HepG2 (cell line): ENCODE data around the gene MACROD2. TPM values are rescaled to one million over a fixed set of nuclear protein-coding genes. Genes with fewer than 3 reads are reported as not detected.

Experiments
- ATAC-seq: fragments of 200-7000 bp; cut with Tn5 transposase; 3 replicates; pipeline ENCODE4 v1.9.1; 2020; ENCODE audit warnings: mild to moderate bottlenecking, moderate library complexity
- BruUV-seq: library from RNA; stranded (reverse); fragments of 400-500 nt; replicated peaks from 2 replicates; lab custom pipeline; 2021; lab: Mats Ljungman, UMichigan
- CTCF ChIA-PET: fragments of 300-600 bp; formaldehyde crosslinking; extraction: SDS; loops from one replicate; lab custom pipeline; 2021; ENCODE audit warnings: low total read pairs, inconsistent platforms, low intra/inter-chr PET ratio; lab: Yijun Ruan, JAX
- POLR2A ChIA-PET: fragments of 350-600 bp; sonication (Branson Sonifier 250); formaldehyde crosslinking; loops from one replicate; lab custom pipeline; 2020; ENCODE audit warnings: antibody characterized with exemption, inconsistent platforms; lab: Yijun Ruan, JAX
- DNase-seq: peaks from one replicate; pipeline ENCODE4 v3.0.0-alpha.2; 2015; ENCODE audit warnings: low spot score
- FAIRE-seq: peaks from 3 replicates; lab custom pipeline; 2011; peaks lifted over from hg19 to GRCh38; lab: Jason Lieb, UNC
- H2AFZ ChIP-seq: one replicate; pipeline ENCODE4 v1.6.1; 2011; ENCODE audit warnings: low read length, inconsistent platforms
- H3K27ac ChIP-seq: fragments of 300-600 bp; 3 replicates; pipeline ENCODE4 v1.8.0; 2011; ENCODE audit warnings: mixed run types, mild to moderate bottlenecking, mixed read lengths, low read length, inconsistent platforms; ENCODE audit not compliant: insufficient read depth; ENCODE audit errors: extremely low read length
- H3K27me3 ChIP-seq, 2 experiments: fragments of 200-600 bp in 1 of 2; 2 replicates in 1 of 2; 3 replicates in 1 of 2; pipeline versions ENCODE4 v1.6.0 to v1.8.0; 2011; ENCODE audit warnings: low read length in 2 of 2, mild to moderate bottlenecking in 2 of 2, moderate library complexity in 2 of 2, inconsistent platforms in 1 of 2; ENCODE audit not compliant: insufficient read depth in 2 of 2, control insufficient read depth in 1 of 2
- H3K36me3 ChIP-seq, 2 experiments: fragments of 200-600 bp in 1 of 2; replicated peaks in 1 of 2; 2 replicates in 1 of 2; 3 replicates in 1 of 2; pipeline versions ENCODE4 v1.5.1 to v1.8.0; 2011; ENCODE audit warnings: low read length in 2 of 2, inconsistent platforms in 1 of 2; ENCODE audit not compliant: insufficient read depth in 2 of 2, control insufficient read depth in 1 of 2
- H3K4me1 ChIP-seq: 2 replicates; pipeline ENCODE4 v1.5.1; 2012; ENCODE audit warnings: low read length, inconsistent platforms; ENCODE audit not compliant: insufficient read depth
- H3K4me2 ChIP-seq: 2 replicates; pipeline ENCODE4 v1.6.0; 2011; ENCODE audit warnings: low read depth, low read length, inconsistent platforms
- H3K4me3 ChIP-seq, 3 experiments: fragments of 200-600 bp in 1 of 3; sonication (generic), shearing (Covaris generic) in 1 of 3; replicated peaks in 1 of 3; 2 replicates each; pipeline ENCODE4 v1.5.1; 2011 to 2016; ENCODE audit warnings: low read length in 3 of 3, inconsistent platforms in 2 of 3, low read depth in 2 of 3, mild to moderate bottlenecking in 2 of 3, control low read depth in 1 of 3, mixed read lengths in 1 of 3; ENCODE audit not compliant: insufficient read depth in 1 of 3
- H3K79me2 ChIP-seq: one replicate; pipeline ENCODE4 v1.6.1; 2011; ENCODE audit warnings: low read length, inconsistent platforms; ENCODE audit not compliant: insufficient read depth
- H3K9ac ChIP-seq: 2 replicates; pipeline ENCODE4 v1.6.0; 2011; ENCODE audit warnings: mild to moderate bottlenecking, low read depth, low read length, inconsistent platforms; ENCODE audit not compliant: insufficient read depth
- H3K9me3 ChIP-seq: 2 replicates; pipeline ENCODE4 v1.5.1; 2012; ENCODE audit warnings: mild to moderate bottlenecking, low read length
- H4K20me1 ChIP-seq: 2 replicates; pipeline ENCODE4 v1.6.0; 2011; ENCODE audit warnings: inconsistent platforms, mild to moderate bottlenecking, low read length, moderate library complexity; ENCODE audit not compliant: insufficient read depth
- HIVEP1 ChIP-seq: sonication (generic); formaldehyde crosslinking; IDR thresholded peaks from 2 replicates; pipeline ENCODE4 v1.4.0; 2020; ENCODE audit warnings: mild to moderate bottlenecking, missing genetic modification reagents
- NFKBIZ ChIP-seq: IDR thresholded peaks from 2 replicates; pipeline ENCODE4 v1.6.1; 2018; ENCODE audit warnings: missing genetic modification reagents, missing compliant biosample characterization
- NFRKB ChIP-seq: fragments of 450-650 bp; IDR thresholded peaks from 2 replicates; pipeline ENCODE4 v1.6.1; 2017
- ONECUT2 ChIP-seq: sonication (generic); formaldehyde crosslinking; IDR thresholded peaks from 2 replicates; pipeline ENCODE4 v1.4.0; 2020; ENCODE audit warnings: missing genetic modification reagents
- ZNF562 ChIP-seq: sonication (generic); formaldehyde crosslinking; IDR thresholded peaks from 2 replicates; pipeline ENCODE4 v1.8.0; 2022; ENCODE audit warnings: missing genetic modification reagents, borderline replicate concordance
- ZNF670 ChIP-seq: sonication (generic); formaldehyde crosslinking; IDR thresholded peaks from 2 replicates; pipeline ENCODE4 v1.8.0; 2022; ENCODE audit warnings: mild to moderate bottlenecking, missing genetic modification reagents, borderline replicate concordance
- WGBS: methylation state at CpG from one replicate; pipeline ENCODE4 v1.1.6; 2017; ENCODE audit warnings: low lambda C conversion rate; 5-methylcytosine and 5-hydroxymethylcytosine counted together
- in situ Hi-C: cut with HindIII; loops from 2 replicates; pipeline ENCODE4 v1.10.0; 2017; ENCODE audit warnings: low pct_unique_long_range_greater_than_20kb; ENCODE audit not compliant: extremely low pct_ligation_motif_present
- intact Hi-C: fragments of 100-400 bp; cut with micrococcal nuclease; formaldehyde crosslinking; loops from one replicate; pipeline ENCODE4 v1.10.0; 2022; ENCODE audit not compliant: unreplicated experiment
- polyA plus RNA-seq, 8 experiments: library from polyadenylated mRNA; depleted of rRNA in 3 of 8; stranded (reverse) in 7 of 8; unstranded in 1 of 8; fragments of >200 nt; fragmentation: Illumina TruSeq in 4 of 8; extraction: Trizol in 4 of 8; gene quantifications; 2 replicates each; pipeline versions ENCODE4 v1.2.1 to v1.2.3, GENCODE V29; 2011 to 2016; ENCODE audit warnings: low read depth in 4 of 8, missing spikeins in 1 of 8, mixed read lengths in 1 of 8; ENCODE audit not compliant: insufficient read depth in 1 of 8
- total RNA-seq, 5 experiments: library from RNA; depleted of rRNA; stranded (reverse); fragments of >200 nt; fragmentation: Illumina TruSeq; extraction: Trizol; gene quantifications; 2 replicates each; pipeline ENCODE4 v1.2.3, GENCODE V29; 2016; ENCODE audit warnings: low read depth in 1 of 5
- TF ChIP-seq, protein P1 (sequence below): sonication (generic); formaldehyde crosslinking; IDR thresholded peaks from 2 replicates; pipeline ENCODE4 v1.5.0; 2020; ENCODE audit warnings: missing genetic modification reagents
- TF ChIP-seq, protein P2 (sequence below), 2 experiments: fragments of 450-650 bp in 1 of 2; sonication (generic) in 1 of 2; formaldehyde crosslinking; IDR thresholded peaks; 2 replicates each; pipeline versions ENCODE4 v1.5.0 to v1.8.0; 2020 to 2022; ENCODE audit warnings: mild to moderate bottlenecking in 1 of 2, missing genetic modification reagents in 1 of 2
- TF ChIP-seq, protein P3 (sequence below): sonication (generic); formaldehyde crosslinking; conservative IDR thresholded peaks from 2 replicates; pipeline ENCODE4 v1.8.0; 2022; ENCODE audit warnings: mild to moderate bottlenecking, moderate library complexity, missing genetic modification reagents
- TF ChIP-seq, protein P4 (sequence below): sonication (generic); formaldehyde crosslinking; IDR thresholded peaks from 2 replicates; pipeline ENCODE4 v1.5.0; 2020; ENCODE audit warnings: mild to moderate bottlenecking, missing genetic modification reagents
- TF ChIP-seq, protein P5 (sequence below): sonication (generic); formaldehyde crosslinking; IDR thresholded peaks from 2 replicates; pipeline ENCODE4 v1.8.1; 2022; ENCODE audit warnings: low read depth, mild to moderate bottlenecking, missing genetic modification reagents
- TF ChIP-seq, protein P6 (sequence below): sonication (generic); formaldehyde crosslinking; IDR thresholded peaks from 2 replicates; pipeline ENCODE4 v1.5.0; 2020; ENCODE audit warnings: mild to moderate bottlenecking, missing genetic modification reagents, moderate library complexity

Gene MACROD2
- total and polyA plus RNA-seq, 2 of the 13 experiments (the other 11 are each of a cell fraction or from before 2014, with no cell fraction given), result 0.13 to 0.51 TPM

DNA sequence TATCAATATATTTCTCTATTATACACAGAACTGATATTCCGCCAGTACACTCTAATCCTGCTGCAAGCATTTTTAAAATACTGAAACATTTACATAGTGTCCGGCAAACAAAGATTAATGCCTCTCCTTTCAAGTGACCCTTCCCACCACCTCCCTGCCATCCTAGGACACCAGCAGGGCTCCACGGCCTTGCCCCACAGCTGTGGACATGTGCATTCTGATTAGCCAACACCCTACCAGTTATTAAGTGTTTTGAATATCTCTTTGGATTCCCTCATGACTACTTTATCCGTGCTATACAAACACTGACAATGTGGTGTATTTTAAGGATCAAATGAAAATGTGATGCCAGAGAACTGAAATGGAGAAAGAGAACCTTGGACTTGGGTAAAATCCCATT, 1962.8 kb downstream of the MACROD2 start (continued):
- TF ChIP-seq, protein P1, sequence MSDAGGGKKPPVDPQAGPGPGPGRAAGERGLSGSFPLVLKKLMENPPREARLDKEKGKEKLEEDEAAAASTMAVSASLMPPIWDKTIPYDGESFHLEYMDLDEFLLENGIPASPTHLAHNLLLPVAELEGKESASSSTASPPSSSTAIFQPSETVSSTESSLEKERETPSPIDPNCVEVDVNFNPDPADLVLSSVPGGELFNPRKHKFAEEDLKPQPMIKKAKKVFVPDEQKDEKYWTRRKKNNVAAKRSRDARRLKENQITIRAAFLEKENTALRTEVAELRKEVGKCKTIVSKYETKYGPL (CRISPR knock-in tag), result no peak
- no peak for TF ChIP-seq NFRKB
- TF ChIP-seq, protein P2, sequence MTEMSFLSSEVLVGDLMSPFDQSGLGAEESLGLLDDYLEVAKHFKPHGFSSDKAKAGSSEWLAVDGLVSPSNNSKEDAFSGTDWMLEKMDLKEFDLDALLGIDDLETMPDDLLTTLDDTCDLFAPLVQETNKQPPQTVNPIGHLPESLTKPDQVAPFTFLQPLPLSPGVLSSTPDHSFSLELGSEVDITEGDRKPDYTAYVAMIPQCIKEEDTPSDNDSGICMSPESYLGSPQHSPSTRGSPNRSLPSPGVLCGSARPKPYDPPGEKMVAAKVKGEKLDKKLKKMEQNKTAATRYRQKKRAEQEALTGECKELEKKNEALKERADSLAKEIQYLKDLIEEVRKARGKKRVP (CRISPR knock-in tag; IDR thresholded peaks at IDR 0.05), result no peak

DNA sequence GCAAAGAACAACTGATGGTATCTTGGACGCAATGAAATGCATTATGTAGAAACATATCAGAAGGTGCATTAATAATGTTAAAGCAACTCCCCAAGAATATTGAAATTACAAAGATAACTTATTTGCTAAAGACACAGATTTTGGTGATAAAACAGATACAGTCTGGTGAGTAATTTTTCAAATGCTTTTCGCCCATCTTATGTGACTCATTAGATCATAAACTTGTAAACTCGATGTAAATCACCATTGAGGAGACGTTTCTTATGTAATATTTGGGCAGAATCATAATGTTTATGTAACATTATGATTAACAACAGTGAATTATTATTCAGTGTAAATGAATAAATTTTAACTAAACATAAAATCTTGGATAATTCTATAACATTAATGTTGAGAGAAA, 1969.8 kb downstream of the MACROD2 start:
- Histone ChIP-seq H3K9me3 (peaks cover 67% of the 10 kb centered on the region), H3K36me3 (no peaks in the 10 kb centered on the region), H3K27ac (no peak overlapping the region), H3K9ac (no peak overlapping the region), H3K4me3 (no peak overlapping the region), H4K20me1 (no peaks in the 10 kb centered on the region), H3K27me3 (no peaks in the 10 kb centered on the region), H3K79me2 (no peaks in the 10 kb centered on the region), H3K4me2 (no peak overlapping the region), H3K4me1 (no peaks in the 10 kb centered on the region), H2AFZ (no peak overlapping the region)
- FAIRE-seq (no peak), DNase-seq (no peak), ATAC-seq (no peak)
- POLR2A ChIA-PET, result no interaction called here
- 10% methylated on average over 4 of the region's 4 CpGs for WGBS
- intact Hi-C loops (no loop called here), in situ Hi-C loops (no loop called here)
- CTCF ChIA-PET, result no interaction called here
- no TSS peak for BruUV-seq
- TF ChIP-seq, protein P3, sequence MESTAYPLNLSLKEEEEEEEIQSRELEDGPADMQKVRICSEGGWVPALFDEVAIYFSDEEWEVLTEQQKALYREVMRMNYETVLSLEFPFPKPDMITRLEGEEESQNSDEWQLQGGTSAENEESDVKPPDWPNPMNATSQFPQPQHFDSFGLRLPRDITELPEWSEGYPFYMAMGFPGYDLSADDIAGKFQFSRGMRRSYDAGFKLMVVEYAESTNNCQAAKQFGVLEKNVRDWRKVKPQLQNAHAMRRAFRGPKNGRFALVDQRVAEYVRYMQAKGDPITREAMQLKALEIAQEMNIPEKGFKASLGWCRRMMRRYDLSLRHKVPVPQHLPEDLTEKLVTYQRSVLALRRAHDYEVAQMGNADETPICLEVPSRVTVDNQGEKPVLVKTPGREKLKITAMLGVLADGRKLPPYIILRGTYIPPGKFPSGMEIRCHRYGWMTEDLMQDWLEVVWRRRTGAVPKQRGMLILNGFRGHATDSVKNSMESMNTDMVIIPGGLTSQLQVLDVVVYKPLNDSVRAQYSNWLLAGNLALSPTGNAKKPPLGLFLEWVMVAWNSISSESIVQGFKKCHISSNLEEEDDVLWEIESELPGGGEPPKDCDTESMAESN (CRISPR knock-in tag), result no peak
- TF ChIP-seq, protein P4, sequence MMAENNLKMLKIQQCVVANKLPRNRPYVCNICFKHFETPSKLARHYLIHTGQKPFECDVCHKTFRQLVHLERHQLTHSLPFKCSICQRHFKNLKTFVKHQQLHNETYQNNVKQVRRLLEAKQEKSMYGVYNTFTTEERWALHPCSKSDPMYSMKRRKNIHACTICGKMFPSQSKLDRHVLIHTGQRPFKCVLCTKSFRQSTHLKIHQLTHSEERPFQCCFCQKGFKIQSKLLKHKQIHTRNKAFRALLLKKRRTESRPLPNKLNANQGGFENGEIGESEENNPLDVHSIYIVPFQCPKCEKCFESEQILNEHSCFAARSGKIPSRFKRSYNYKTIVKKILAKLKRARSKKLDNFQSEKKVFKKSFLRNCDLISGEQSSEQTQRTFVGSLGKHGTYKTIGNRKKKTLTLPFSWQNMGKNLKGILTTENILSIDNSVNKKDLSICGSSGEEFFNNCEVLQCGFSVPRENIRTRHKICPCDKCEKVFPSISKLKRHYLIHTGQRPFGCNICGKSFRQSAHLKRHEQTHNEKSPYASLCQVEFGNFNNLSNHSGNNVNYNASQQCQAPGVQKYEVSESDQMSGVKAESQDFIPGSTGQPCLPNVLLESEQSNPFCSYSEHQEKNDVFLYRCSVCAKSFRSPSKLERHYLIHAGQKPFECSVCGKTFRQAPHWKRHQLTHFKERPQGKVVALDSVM (CRISPR knock-in tag), result no peak
- no peak for TF ChIP-seq HIVEP1
- no peak for TF ChIP-seq NFKBIZ (CRISPR knock-in tag)
- TF ChIP-seq ONECUT2 (CRISPR knock-in tag), result no peak
- TF ChIP-seq, protein P5, sequence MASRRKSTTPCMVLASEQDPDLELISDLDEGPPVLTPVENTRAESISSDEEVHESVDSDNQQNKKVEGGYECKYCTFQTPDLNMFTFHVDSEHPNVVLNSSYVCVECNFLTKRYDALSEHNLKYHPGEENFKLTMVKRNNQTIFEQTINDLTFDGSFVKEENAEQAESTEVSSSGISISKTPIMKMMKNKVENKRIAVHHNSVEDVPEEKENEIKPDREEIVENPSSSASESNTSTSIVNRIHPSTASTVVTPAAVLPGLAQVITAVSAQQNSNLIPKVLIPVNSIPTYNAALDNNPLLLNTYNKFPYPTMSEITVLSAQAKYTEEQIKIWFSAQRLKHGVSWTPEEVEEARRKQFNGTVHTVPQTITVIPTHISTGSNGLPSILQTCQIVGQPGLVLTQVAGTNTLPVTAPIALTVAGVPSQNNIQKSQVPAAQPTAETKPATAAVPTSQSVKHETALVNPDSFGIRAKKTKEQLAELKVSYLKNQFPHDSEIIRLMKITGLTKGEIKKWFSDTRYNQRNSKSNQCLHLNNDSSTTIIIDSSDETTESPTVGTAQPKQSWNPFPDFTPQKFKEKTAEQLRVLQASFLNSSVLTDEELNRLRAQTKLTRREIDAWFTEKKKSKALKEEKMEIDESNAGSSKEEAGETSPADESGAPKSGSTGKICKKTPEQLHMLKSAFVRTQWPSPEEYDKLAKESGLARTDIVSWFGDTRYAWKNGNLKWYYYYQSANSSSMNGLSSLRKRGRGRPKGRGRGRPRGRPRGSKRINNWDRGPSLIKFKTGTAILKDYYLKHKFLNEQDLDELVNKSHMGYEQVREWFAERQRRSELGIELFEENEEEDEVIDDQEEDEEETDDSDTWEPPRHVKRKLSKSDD (CRISPR knock-in tag), result no peak
- TF ChIP-seq ZNF670, result no peak
- TF ChIP-seq, protein P6, sequence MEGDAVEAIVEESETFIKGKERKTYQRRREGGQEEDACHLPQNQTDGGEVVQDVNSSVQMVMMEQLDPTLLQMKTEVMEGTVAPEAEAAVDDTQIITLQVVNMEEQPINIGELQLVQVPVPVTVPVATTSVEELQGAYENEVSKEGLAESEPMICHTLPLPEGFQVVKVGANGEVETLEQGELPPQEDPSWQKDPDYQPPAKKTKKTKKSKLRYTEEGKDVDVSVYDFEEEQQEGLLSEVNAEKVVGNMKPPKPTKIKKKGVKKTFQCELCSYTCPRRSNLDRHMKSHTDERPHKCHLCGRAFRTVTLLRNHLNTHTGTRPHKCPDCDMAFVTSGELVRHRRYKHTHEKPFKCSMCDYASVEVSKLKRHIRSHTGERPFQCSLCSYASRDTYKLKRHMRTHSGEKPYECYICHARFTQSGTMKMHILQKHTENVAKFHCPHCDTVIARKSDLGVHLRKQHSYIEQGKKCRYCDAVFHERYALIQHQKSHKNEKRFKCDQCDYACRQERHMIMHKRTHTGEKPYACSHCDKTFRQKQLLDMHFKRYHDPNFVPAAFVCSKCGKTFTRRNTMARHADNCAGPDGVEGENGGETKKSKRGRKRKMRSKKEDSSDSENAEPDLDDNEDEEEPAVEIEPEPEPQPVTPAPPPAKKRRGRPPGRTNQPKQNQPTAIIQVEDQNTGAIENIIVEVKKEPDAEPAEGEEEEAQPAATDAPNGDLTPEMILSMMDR (CRISPR knock-in tag), result no peak
- TF ChIP-seq ZNF562 (CRISPR knock-in tag), result no peak
